HCT116 (cell line): ENCODE measurements around the gene CARS1. TPM values are rescaled to one million over a fixed set of nuclear protein-coding genes. Genes with fewer than 3 reads are reported as not detected.
A peak's percentile ranks its signal among the peaks of the same experiment; 100 is the strongest.

Source experiments
- ATAC-seq: fragments of 200-7000 bp; cut with Tn5 transposase; 2 replicates; pipeline ENCODE4 v1.9.1; 2020; ENCODE audit warnings: mild to moderate bottlenecking, moderate library complexity
- BruUV-seq: library from RNA; stranded (reverse); fragments of 400-500 nt; replicated peaks from 2 replicates; lab custom pipeline; 2021; lab: Mats Ljungman, UMichigan
- CTCF ChIA-PET: fragments of 300-600 bp; sonication (Branson Sonifier 250); formaldehyde crosslinking; loops from one replicate; lab custom pipeline; 2021; ENCODE audit warnings: antibody characterized with exemption; lab: Charles Lee
- POLR2A ChIA-PET: fragments of 300-600, 350-600 bp; sonication (Branson Sonifier 250); formaldehyde crosslinking; loops from one replicate; lab custom pipeline; 2021; ENCODE audit warnings: antibody characterized with exemption; lab: Charles Lee
- RAD21 ChIA-PET, 2 experiments: fragments of 300-600 bp; sonication (Branson Sonifier 250); formaldehyde crosslinking; loops; one replicate each; lab custom pipeline; 2023; ENCODE audit warnings: low total read pairs in 2 of 2; ENCODE audit not compliant: uncharacterized antibody in 2 of 2, unreplicated experiment in 2 of 2, low non-redundant PET in 1 of 2; lab: Charles Lee
- DNase-seq: peaks from one replicate; pipeline ENCODE4 v3.0.0-alpha.2; 2010; ENCODE audit warnings: low read depth, low spot score
- H2AFZ ChIP-seq: fragments of 200-600 bp; shearing (Covaris generic), sonication (generic); 2 replicates; pipeline ENCODE4 v1.6.1; 2017; ENCODE audit warnings: low read depth, mixed run types, mixed read lengths, antibody characterized with exemption, low read length; ENCODE audit not compliant: poor library complexity, severe bottlenecking
- H3K27ac ChIP-seq: 2 replicates; pipeline ENCODE4 v1.5.1; 2012; ENCODE audit warnings: low read depth, low read length
- H3K27me3 ChIP-seq: fragments of 200-600 bp; sonication (generic); 2 replicates; pipeline ENCODE4 v1.6.1; 2016; ENCODE audit warnings: mixed run types, low read length, mixed read lengths; ENCODE audit not compliant: insufficient read depth
- H3K36me3 ChIP-seq, 2 experiments: fragments of 200-500 bp in 1 of 2; fragments of 200-600 bp in 1 of 2; sonication (Bioruptor generic) in 1 of 2; sonication (generic) in 1 of 2; 2 replicates each; pipeline versions ENCODE4 v1.5.1 to v1.6.1; 2014 to 2016; ENCODE audit warnings: low read length in 2 of 2, inconsistent platforms in 1 of 2, mixed read lengths in 1 of 2, mixed run types in 1 of 2; ENCODE audit not compliant: insufficient read depth in 2 of 2, control insufficient read depth in 1 of 2
- H3K4me1 ChIP-seq, 2 experiments: fragments of 200-600 bp in 1 of 2; sonication (generic) in 1 of 2; 2 replicates each; pipeline versions ENCODE4 v1.5.1 to v1.6.1; 2012 to 2017; ENCODE audit warnings: low read length in 2 of 2, inconsistent platforms in 1 of 2, mild to moderate bottlenecking in 1 of 2, mixed read lengths in 1 of 2, mixed run types in 1 of 2, moderate library complexity in 1 of 2; ENCODE audit not compliant: insufficient read depth in 2 of 2, control insufficient read depth in 1 of 2
- H3K4me2 ChIP-seq: fragments of 200-600 bp; sonication (generic); 2 replicates; pipeline ENCODE4 v1.6.1; 2017; ENCODE audit warnings: mixed run types, low read length, mixed read lengths
- H3K4me3 ChIP-seq, 2 experiments: fragments of 200-600 bp in 1 of 2; sonication (generic) in 1 of 2; replicated peaks in 1 of 2; 2 replicates each; pipeline ENCODE4 v1.5.1; 2011 to 2016; ENCODE audit warnings: low read length in 2 of 2, control low read depth in 1 of 2, low read depth in 1 of 2, mild to moderate bottlenecking in 1 of 2, mixed read lengths in 1 of 2, mixed run types in 1 of 2
- H3K79me2 ChIP-seq: fragments of 200-600 bp; sonication (generic); 2 replicates; pipeline ENCODE4 v1.6.1; 2017; ENCODE audit warnings: mild to moderate bottlenecking, mixed run types, low read length, moderate library complexity, mixed read lengths; ENCODE audit not compliant: insufficient read depth
- H3K9ac ChIP-seq: fragments of 200-600 bp; sonication (generic); 2 replicates; pipeline ENCODE4 v1.6.1; 2016; ENCODE audit warnings: low read length, mixed read lengths
- H3K9me2 ChIP-seq: fragments of 200-600 bp; sonication (generic), shearing (Covaris generic); 2 replicates; pipeline ENCODE4 v1.6.1; 2017; ENCODE audit warnings: mixed run types, mild to moderate bottlenecking, moderate library complexity; ENCODE audit not compliant: insufficient read depth
- H3K9me3 ChIP-seq, 2 experiments: fragments of 200-500 bp in 1 of 2; fragments of 200-600 bp in 1 of 2; sonication (Bioruptor generic) in 1 of 2; sonication (generic) in 1 of 2; 2 replicates each; pipeline ENCODE4 v1.6.1; 2014 to 2017; ENCODE audit warnings: low read length in 2 of 2, mixed read lengths in 2 of 2, inconsistent platforms in 1 of 2, low read depth in 1 of 2, mild to moderate bottlenecking in 1 of 2, mixed run types in 1 of 2, moderate library complexity in 1 of 2; ENCODE audit not compliant: control insufficient read depth in 1 of 2, insufficient read depth in 1 of 2
- H4K20me1 ChIP-seq: fragments of 200-600 bp; sonication (generic), shearing (Covaris generic); 2 replicates; pipeline ENCODE4 v1.6.1; 2017; ENCODE audit warnings: mixed run types, mild to moderate bottlenecking, moderate library complexity; ENCODE audit not compliant: insufficient read depth
- EZH2phosphoT487 ChIP-seq: fragments of 200-600 bp; IDR thresholded peaks from 2 replicates; pipeline ENCODE4 v1.6.1; 2018; ENCODE audit warnings: antibody characterized with exemption, borderline replicate concordance
- POLR2A ChIP-seq: IDR thresholded peaks from 2 replicates; pipeline ENCODE4 v1.7.0; 2011; ENCODE audit warnings: borderline replicate concordance; ENCODE audit not compliant: insufficient read depth, insufficient read length; ENCODE audit errors: extremely low read depth
- POLR2AphosphoS5 ChIP-seq: IDR thresholded peaks from 2 replicates; pipeline ENCODE4 v1.6.1; 2011; ENCODE audit warnings: mild to moderate bottlenecking, low read depth, low read length, moderate library complexity
- RAD21 ChIP-seq: IDR thresholded peaks from 2 replicates; pipeline ENCODE4 v1.6.1; 2012; ENCODE audit warnings: low read depth, mild to moderate bottlenecking
- REST ChIP-seq: IDR thresholded peaks from 2 replicates; pipeline ENCODE4 v1.6.1; 2012; ENCODE audit warnings: low read depth
- intact Hi-C: fragments of 100-400 bp; cut with micrococcal nuclease; formaldehyde crosslinking; loops from 2 replicates; pipeline ENCODE4 v1.10.0; 2022
- total RNA-seq: library from RNA; stranded (reverse); gene quantifications from one replicate; pipeline ENCODE4 v1.2.1, GENCODE V29; 2021; ENCODE audit not compliant: unreplicated experiment

The CARS1 gene
- total RNA-seq, 1 experiment from 2014 or later: 124 TPM

DNA sequence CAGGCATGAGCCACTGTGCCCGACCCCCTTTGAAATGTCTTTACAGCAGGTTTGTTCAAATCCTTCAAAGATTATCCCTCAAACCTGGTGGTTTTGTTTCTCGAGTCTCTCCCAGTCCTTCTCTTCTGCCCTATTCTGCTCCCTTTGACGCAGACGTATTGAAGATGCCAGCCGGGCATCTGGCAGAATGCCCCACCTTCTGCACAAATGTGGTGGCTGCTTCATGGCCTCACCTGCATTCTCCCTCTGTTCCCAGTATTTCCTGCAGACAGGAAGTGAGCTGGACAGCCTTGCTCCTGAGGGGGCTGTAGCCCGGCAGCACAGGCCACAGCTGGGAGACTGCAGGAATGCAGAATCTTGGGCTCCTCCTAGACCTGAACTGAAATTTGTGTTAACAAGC, 60.2 kb downstream of the CARS1 start:
- ChIA-PET RAD21 (no interaction called here), POLR2A (no interaction called here), CTCF (interaction anchor here (1.4 kb wide), 1 partner anchor 22 kb away, joined by 4 read pairs; no protein-coding TSS in a partner anchor)
- ATAC-seq (no peak), DNase-seq (no peak)
- Histone ChIP-seq H3K27me3 (no peaks in the 10 kb centered on the region), H3K27ac (no peak overlapping the region), H3K36me3 (peaks cover 5 to 17% of the 10 kb centered on the region in 2 experiments; a peak in 2 of 4 replicates), H4K20me1 (no peaks in the 10 kb centered on the region), H3K9ac (no peak overlapping the region), H2AFZ (no peak overlapping the region), H3K9me2 (no peaks in the 10 kb centered on the region), H3K4me2 (no peak overlapping the region), H3K4me1 (peaks cover 0 to 9% of the 10 kb centered on the region in 2 experiments; a peak in 3 of 4 replicates), H3K9me3 (no peaks in the 10 kb centered on the region), H3K4me3 (no peak overlapping the region), H3K79me2 (no peaks in the 10 kb centered on the region)
- TF ChIP-seq POLR2A (no peak), REST (no peak), EZH2phosphoT487 (no peak), RAD21 (no peak), POLR2AphosphoS5 (peak; percentile 6; the same call in 1 of the 2 replicates)
- BruUV-seq: no TSS peak
- intact Hi-C loops: no loop called here
